HepG2 (cell line): Measurements from ENCODE around the gene DENND4A. TPM values are rescaled to one million over a fixed set of nuclear protein-coding genes. Genes with fewer than 3 reads are reported as not detected.

Experiments used
- ATAC-seq: fragments of 200-7000 bp; cut with Tn5 transposase; 3 replicates; pipeline ENCODE4 v1.9.1; 2020; ENCODE audit warnings: mild to moderate bottlenecking, moderate library complexity
- BruUV-seq: library from RNA; stranded (reverse); fragments of 400-500 nt; replicated peaks from 2 replicates; lab custom pipeline; 2021; lab: Mats Ljungman, UMichigan
- CTCF ChIA-PET: fragments of 300-600 bp; formaldehyde crosslinking; extraction: SDS; loops from one replicate; lab custom pipeline; 2021; ENCODE audit warnings: low total read pairs, inconsistent platforms, low intra/inter-chr PET ratio; lab: Yijun Ruan, JAX
- POLR2A ChIA-PET: fragments of 350-600 bp; sonication (Branson Sonifier 250); formaldehyde crosslinking; loops from one replicate; lab custom pipeline; 2020; ENCODE audit warnings: antibody characterized with exemption, inconsistent platforms; lab: Yijun Ruan, JAX
- DNase-seq: peaks from one replicate; pipeline ENCODE4 v3.0.0-alpha.2; 2015; ENCODE audit warnings: low spot score
- FAIRE-seq: peaks from 3 replicates; lab custom pipeline; 2011; peaks lifted over from hg19 to GRCh38; lab: Jason Lieb, UNC
- H2AFZ ChIP-seq: one replicate; pipeline ENCODE4 v1.6.1; 2011; ENCODE audit warnings: low read length, inconsistent platforms
- H3K27ac ChIP-seq: fragments of 300-600 bp; 3 replicates; pipeline ENCODE4 v1.8.0; 2011; ENCODE audit warnings: mixed run types, mild to moderate bottlenecking, mixed read lengths, low read length, inconsistent platforms; ENCODE audit not compliant: insufficient read depth; ENCODE audit errors: extremely low read length
- H3K27me3 ChIP-seq, 2 experiments: fragments of 200-600 bp in 1 of 2; 2 replicates in 1 of 2; 3 replicates in 1 of 2; pipeline versions ENCODE4 v1.6.0 to v1.8.0; 2011; ENCODE audit warnings: low read length in 2 of 2, mild to moderate bottlenecking in 2 of 2, moderate library complexity in 2 of 2, inconsistent platforms in 1 of 2; ENCODE audit not compliant: insufficient read depth in 2 of 2, control insufficient read depth in 1 of 2
- H3K36me3 ChIP-seq, 2 experiments: fragments of 200-600 bp in 1 of 2; replicated peaks in 1 of 2; 2 replicates in 1 of 2; 3 replicates in 1 of 2; pipeline versions ENCODE4 v1.5.1 to v1.8.0; 2011; ENCODE audit warnings: low read length in 2 of 2, inconsistent platforms in 1 of 2; ENCODE audit not compliant: insufficient read depth in 2 of 2, control insufficient read depth in 1 of 2
- H3K4me1 ChIP-seq: 2 replicates; pipeline ENCODE4 v1.5.1; 2012; ENCODE audit warnings: low read length, inconsistent platforms; ENCODE audit not compliant: insufficient read depth
- H3K4me2 ChIP-seq: 2 replicates; pipeline ENCODE4 v1.6.0; 2011; ENCODE audit warnings: low read depth, low read length, inconsistent platforms
- H3K4me3 ChIP-seq, 3 experiments: fragments of 200-600 bp in 1 of 3; sonication (generic), shearing (Covaris generic) in 1 of 3; replicated peaks in 1 of 3; 2 replicates each; pipeline ENCODE4 v1.5.1; 2011 to 2016; ENCODE audit warnings: low read length in 3 of 3, inconsistent platforms in 2 of 3, low read depth in 2 of 3, mild to moderate bottlenecking in 2 of 3, control low read depth in 1 of 3, mixed read lengths in 1 of 3; ENCODE audit not compliant: insufficient read depth in 1 of 3
- H3K79me2 ChIP-seq: one replicate; pipeline ENCODE4 v1.6.1; 2011; ENCODE audit warnings: low read length, inconsistent platforms; ENCODE audit not compliant: insufficient read depth
- H3K9ac ChIP-seq: 2 replicates; pipeline ENCODE4 v1.6.0; 2011; ENCODE audit warnings: mild to moderate bottlenecking, low read depth, low read length, inconsistent platforms; ENCODE audit not compliant: insufficient read depth
- H3K9me3 ChIP-seq: 2 replicates; pipeline ENCODE4 v1.5.1; 2012; ENCODE audit warnings: mild to moderate bottlenecking, low read length
- H4K20me1 ChIP-seq: 2 replicates; pipeline ENCODE4 v1.6.0; 2011; ENCODE audit warnings: inconsistent platforms, mild to moderate bottlenecking, low read length, moderate library complexity; ENCODE audit not compliant: insufficient read depth
- CTCF ChIP-seq: sonication (generic); formaldehyde crosslinking; IDR thresholded peaks from 2 replicates; pipeline ENCODE4 v1.5.0; 2020; ENCODE audit warnings: mild to moderate bottlenecking, missing genetic modification reagents, moderate library complexity
- ELF3 ChIP-seq: IDR thresholded peaks from 2 replicates; pipeline ENCODE4 v1.6.1; 2016; ENCODE audit warnings: missing genetic modification reagents, missing compliant biosample characterization
- FLYWCH1 ChIP-seq: sonication (generic); formaldehyde crosslinking; IDR thresholded peaks from 2 replicates; pipeline ENCODE4 v1.8.1; 2023; ENCODE audit warnings: mild to moderate bottlenecking, missing genetic modification reagents
- PATZ1 ChIP-seq: sonication (generic); formaldehyde crosslinking; IDR thresholded peaks from 2 replicates; pipeline ENCODE4 v1.4.0; 2020; ENCODE audit warnings: missing genetic modification reagents
- RBM39 ChIP-seq: fragments of 200-400 bp; formaldehyde crosslinking; IDR thresholded peaks from one replicate; pipeline ENCODE4 v1.6.1; 2018; ENCODE audit warnings: antibody characterized with exemption, mild to moderate bottlenecking, low read depth, low read length; ENCODE audit not compliant: poor library complexity, severe bottlenecking
- SAP130 ChIP-seq: IDR thresholded peaks from 2 replicates; pipeline ENCODE4 v1.6.1; 2016; ENCODE audit warnings: low read depth
- SMC3 ChIP-seq: IDR thresholded peaks from 2 replicates; pipeline ENCODE4 v1.6.1; 2011; ENCODE audit warnings: low read length, improper control_type of control experiment
- STAG1 ChIP-seq: sonication (generic); formaldehyde crosslinking; IDR thresholded peaks from 2 replicates; pipeline ENCODE4 v1.4.0; 2020; ENCODE audit warnings: missing genetic modification reagents
- TFE3 ChIP-seq: IDR thresholded peaks from 2 replicates; pipeline ENCODE4 v1.6.1; 2016
- ZNF281 ChIP-seq: sonication (generic); formaldehyde crosslinking; IDR thresholded peaks from 2 replicates; pipeline ENCODE4 v1.4.0; 2020; ENCODE audit warnings: missing genetic modification reagents, borderline replicate concordance
- ZNF556 ChIP-seq: sonication (generic); formaldehyde crosslinking; IDR thresholded peaks from 2 replicates; pipeline ENCODE4 v1.4.0; 2020; ENCODE audit warnings: mild to moderate bottlenecking, missing genetic modification reagents, borderline replicate concordance
- ZNF672 ChIP-seq: sonication (generic); formaldehyde crosslinking; IDR thresholded peaks from 2 replicates; pipeline ENCODE4 v1.8.1; 2022; ENCODE audit warnings: missing genetic modification reagents
- ZNF710 ChIP-seq: sonication (generic); formaldehyde crosslinking; IDR thresholded peaks from 2 replicates; pipeline ENCODE4 v1.5.0; 2020; ENCODE audit warnings: mild to moderate bottlenecking, missing genetic modification reagents, borderline replicate concordance
- WGBS: methylation state at CpG from one replicate; pipeline ENCODE4 v1.1.6; 2017; ENCODE audit warnings: low lambda C conversion rate; 5-methylcytosine and 5-hydroxymethylcytosine counted together
- in situ Hi-C: cut with HindIII; loops from 2 replicates; pipeline ENCODE4 v1.10.0; 2017; ENCODE audit warnings: low pct_unique_long_range_greater_than_20kb; ENCODE audit not compliant: extremely low pct_ligation_motif_present
- intact Hi-C: fragments of 100-400 bp; cut with micrococcal nuclease; formaldehyde crosslinking; loops from one replicate; pipeline ENCODE4 v1.10.0; 2022; ENCODE audit not compliant: unreplicated experiment
- polyA plus RNA-seq, 8 experiments: library from polyadenylated mRNA; depleted of rRNA in 3 of 8; stranded (reverse) in 7 of 8; unstranded in 1 of 8; fragments of >200 nt; fragmentation: Illumina TruSeq in 4 of 8; extraction: Trizol in 4 of 8; gene quantifications; 2 replicates each; pipeline versions ENCODE4 v1.2.1 to v1.2.3, GENCODE V29; 2011 to 2016; ENCODE audit warnings: low read depth in 4 of 8, missing spikeins in 1 of 8, mixed read lengths in 1 of 8; ENCODE audit not compliant: insufficient read depth in 1 of 8
- total RNA-seq, 5 experiments: library from RNA; depleted of rRNA; stranded (reverse); fragments of >200 nt; fragmentation: Illumina TruSeq; extraction: Trizol; gene quantifications; 2 replicates each; pipeline ENCODE4 v1.2.3, GENCODE V29; 2016; ENCODE audit warnings: low read depth in 1 of 5

The DENND4A gene
- total and polyA plus RNA-seq, 2 of the 13 experiments (the other 11 are each of a cell fraction or from before 2014, with no cell fraction given): 13.2 to 18.6 TPM

DNA sequence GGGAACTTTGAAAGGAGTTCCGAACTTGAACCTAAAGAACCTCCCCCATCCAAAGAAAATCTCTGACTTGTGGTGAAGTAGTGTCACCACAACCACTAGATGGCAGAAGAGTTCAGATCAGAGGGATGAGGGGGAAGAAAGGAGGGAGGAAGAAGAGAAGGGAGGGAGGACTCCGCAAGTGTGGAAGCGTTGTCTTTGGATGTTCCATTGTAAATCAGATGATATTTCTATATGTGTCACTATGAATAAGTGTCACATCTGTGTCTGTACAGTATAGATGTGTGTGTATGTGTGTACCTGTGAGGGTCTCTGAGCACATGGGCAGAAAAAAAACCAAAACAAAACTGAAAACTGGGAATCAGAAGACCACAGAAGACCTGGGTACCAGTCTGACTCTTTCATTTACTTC is 153.4 kb downstream of the DENND4A start:
- ChIA-PET CTCF (interaction anchor here (0.9 to 2.3 kb wide), 2 partner anchors 219 to 649 kb away, joined by 3 to 12 read pairs; no protein-coding TSS in a partner anchor), POLR2A (interaction anchor here (1.3 kb wide), 1 partner anchor 28 kb away, joined by 4 read pairs; the partner anchor contains the start of gene INTS14)
- H3K4me2 ChIP-seq: no peak overlapping the region
- intact Hi-C loops (loop anchor here (2.0 kb wide), 2 partner anchors 196 to 218 kb away; no protein-coding TSS in a partner anchor), in situ Hi-C loops (loop anchor here (25.0 kb wide), 1 partner anchor 224 kb away; the partner anchor contains the start of gene RAB11A)
- no peaks in the 10 kb centered on the region; a peak in 1 of 5 replicates for H3K27me3 ChIP-seq
- no peak overlapping the region for H3K9ac ChIP-seq
- H3K4me1 ChIP-seq: peaks cover 5% of the 10 kb centered on the region; the same call in 1 of the 2 replicates
- no peak overlapping the region for H3K27ac ChIP-seq
- DNase-seq (peak; percentile 57), FAIRE-seq (peak; percentile 88), ATAC-seq (peak; percentile 54)
- no peaks in the 10 kb centered on the region for H3K36me3 ChIP-seq
- no peaks in the 10 kb centered on the region for H3K9me3 ChIP-seq
- no peak overlapping the region for H3K4me3 ChIP-seq
- 28% methylated on average over 3 of the region's 3 CpGs for WGBS
- H4K20me1 ChIP-seq: no peaks in the 10 kb centered on the region
- no peak overlapping the region for H2AFZ ChIP-seq
- no peaks in the 10 kb centered on the region for H3K79me2 ChIP-seq
- BruUV-seq: no TSS peak
- TF ChIP-seq CTCF (CRISPR knock-in tag) (peak; percentile 86), ZNF281 (CRISPR knock-in tag) (peak; percentile 61; the same call in 1 of the 2 replicates), PATZ1 (CRISPR knock-in tag) (0 out of 2 replicates have a peak, but pooled peaks have one; percentile 21), FLYWCH1 (CRISPR knock-in tag) (no peak), SMC3 (peak; percentile 54; the same call in 1 of the 2 replicates), ELF3 (CRISPR knock-in tag) (peak; percentile 37; the same call in 1 of the 2 replicates), SAP130 (0 out of 2 replicates have a peak, but pooled peaks have one; percentile 24), TFE3 (CRISPR knock-in tag) (peak; percentile 19; the same call in 1 of the 2 replicates), ZNF672 (CRISPR knock-in tag) (no peak), ZNF556 (no peak), STAG1 (CRISPR knock-in tag) (peak; percentile 87), RBM39 (no peak), ZNF710 (CRISPR knock-in tag) (peak; percentile 71; the same call in 1 of the 2 replicates)
